Duodenal mucosa (tissue), 2 donors: ENCODE data around the gene DBP.

Experiments used
- H3K27ac ChIP-seq: one replicate; pipeline ENCODE4 v1.7.0; 2013; ENCODE audit warnings: low read depth, low read length
- H3K27me3 ChIP-seq, 2 donors: one replicate each; pipeline ENCODE4 v1.7.0; 2013; ENCODE audit warnings: low read length in 2 of 2, control low read depth in 1 of 2; ENCODE audit not compliant: insufficient read depth in 2 of 2, control insufficient read depth in 1 of 2
- H3K36me3 ChIP-seq, 2 donors: one replicate each; pipeline ENCODE4 v1.7.0; 2013; ENCODE audit warnings: low read length in 2 of 2, control low read depth in 1 of 2; ENCODE audit not compliant: insufficient read depth in 2 of 2, control insufficient read depth in 1 of 2
- H3K4me1 ChIP-seq, 2 donors: one replicate each; pipeline ENCODE4 v1.7.0; 2013; ENCODE audit warnings: low read length in 2 of 2, control low read depth in 1 of 2; ENCODE audit not compliant: insufficient read depth in 2 of 2, control insufficient read depth in 1 of 2
- H3K4me3 ChIP-seq, 2 donors: one replicate each; pipeline ENCODE4 v1.7.0; 2013; ENCODE audit warnings: low read length in 2 of 2, low read depth in 1 of 2
- H3K9ac ChIP-seq, 2 donors: one replicate each; pipeline ENCODE4 v1.7.0; 2013; ENCODE audit warnings: low read length in 2 of 2, low read depth in 1 of 2
- H3K9me3 ChIP-seq, 2 donors: one replicate each; pipeline ENCODE4 v1.7.0; 2013; ENCODE audit warnings: low read length in 2 of 2, control low read depth in 1 of 2; ENCODE audit not compliant: control insufficient read depth in 1 of 2

Gene DBP

DNA sequence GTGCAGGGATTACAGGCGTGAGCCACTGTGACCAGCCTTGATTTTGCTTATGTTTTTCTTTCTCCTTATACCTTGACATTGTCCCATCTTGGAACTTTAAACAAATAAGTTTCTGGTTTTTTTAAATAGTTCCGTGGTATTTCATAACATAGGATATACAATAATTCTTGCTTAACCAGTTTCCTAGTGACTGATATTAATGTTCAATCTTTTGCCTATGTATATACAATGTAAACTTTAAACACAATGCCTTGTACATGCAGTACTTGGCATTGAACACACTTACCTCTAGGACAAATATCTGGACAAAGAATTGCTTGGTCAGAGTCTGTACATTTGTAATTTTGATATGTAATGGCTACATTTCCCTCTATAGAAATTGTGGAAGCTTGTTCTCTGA is 55.0 kb downstream of the DBP start:
- no peak overlapping the region for H3K9ac ChIP-seq
- H3K27ac ChIP-seq = no peak overlapping the region
- H3K4me3 ChIP-seq = no peak overlapping the region
- H3K36me3 ChIP-seq = no peaks in the 10 kb centered on the region
- H3K9me3 ChIP-seq = no peaks in the 10 kb centered on the region
- peaks cover 0 to 3% of the 10 kb centered on the region in 2 donors for H3K4me1 ChIP-seq
- H3K27me3 ChIP-seq = no peaks in the 10 kb centered on the region
